NCI-H2081 treated with DMSO at 0.1 percent for 48 hours (cell line): ENCODE results near the gene GRP.

ENCODE experiments used
- DNase-seq: peaks from one replicate; lab custom pipeline; 2025; lab: John Stamatoyannopoulos, UW

Gene GRP

DNA sequence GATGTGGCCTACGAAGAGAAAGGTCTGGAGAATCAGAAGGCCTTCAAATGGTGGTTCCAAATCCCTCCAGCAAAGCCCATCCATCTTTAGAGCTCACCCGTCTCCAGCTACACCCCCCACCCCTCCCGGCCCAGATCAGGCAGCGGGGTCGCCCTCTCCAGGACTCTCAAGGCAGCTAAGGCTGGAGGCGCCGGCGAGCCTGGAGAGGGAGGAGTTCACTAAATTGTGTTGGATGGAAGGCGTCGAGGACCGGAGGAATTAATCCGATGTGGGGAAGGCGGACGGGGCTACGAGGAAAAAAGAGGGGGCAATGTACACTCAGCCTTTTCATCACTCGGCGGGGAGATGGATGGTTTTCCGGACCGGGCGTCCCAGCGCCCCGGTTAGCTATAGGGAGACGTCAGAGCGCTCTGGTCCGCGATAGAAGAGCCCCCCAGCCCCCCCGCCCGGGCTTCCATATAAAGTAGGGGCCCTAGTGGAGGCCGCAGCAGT lies at the start of gene GRP:
GRP (plus strand) TSS at position 487 of the 492 bp plus-strand sequence. CDS start 108 bp downstream, outside the sequence.
- no peak for DNase-seq

DNA sequence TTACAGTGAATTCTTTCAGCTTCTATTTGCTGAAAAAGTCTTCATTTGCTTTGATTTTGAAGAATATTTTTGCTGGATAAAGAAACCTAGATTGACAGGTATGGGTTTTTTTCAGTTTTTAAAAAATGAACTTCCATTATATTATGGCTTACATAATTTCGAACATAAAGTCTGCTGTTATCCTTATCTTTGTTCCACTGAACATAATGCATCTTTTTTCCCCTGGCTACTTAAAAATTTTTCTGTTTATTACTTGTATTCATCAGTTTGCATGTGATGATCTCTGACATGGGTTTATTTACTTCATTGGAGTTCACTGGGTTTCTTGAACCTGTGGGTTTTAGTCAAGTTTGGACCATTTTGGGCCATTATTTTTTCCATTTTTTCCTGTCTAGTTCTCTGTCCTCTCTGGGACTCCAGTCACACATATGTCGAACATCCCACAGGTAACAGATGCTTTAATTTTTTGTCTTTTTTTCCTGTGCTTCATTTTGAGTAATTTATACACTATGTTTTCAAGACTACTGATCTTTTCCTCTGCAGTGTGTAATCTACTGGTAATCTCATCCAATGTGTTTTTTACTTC lies 47.2 kb upstream of the GRP start:
- DNase-seq, result no peak

DNA sequence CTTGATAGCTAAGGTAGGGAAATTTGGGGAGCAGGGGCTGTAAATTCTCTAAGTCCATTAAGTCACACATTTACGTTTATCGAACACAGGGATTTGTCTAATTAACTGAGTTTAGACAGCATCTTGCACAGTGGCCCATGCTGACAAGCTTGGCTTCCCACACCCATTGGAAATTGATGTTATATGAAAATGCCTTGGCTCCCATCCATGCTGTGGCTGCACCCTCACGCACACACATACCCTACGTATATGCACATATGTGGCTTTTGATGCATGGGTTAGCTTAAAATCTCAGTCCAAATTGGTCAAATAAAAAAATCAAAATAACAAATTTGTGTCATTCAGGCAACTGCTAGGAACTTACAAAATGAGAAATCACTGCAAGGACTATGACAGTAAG lies 42.5 kb upstream of the GRP start:
- DNase-seq, result no peak

DNA sequence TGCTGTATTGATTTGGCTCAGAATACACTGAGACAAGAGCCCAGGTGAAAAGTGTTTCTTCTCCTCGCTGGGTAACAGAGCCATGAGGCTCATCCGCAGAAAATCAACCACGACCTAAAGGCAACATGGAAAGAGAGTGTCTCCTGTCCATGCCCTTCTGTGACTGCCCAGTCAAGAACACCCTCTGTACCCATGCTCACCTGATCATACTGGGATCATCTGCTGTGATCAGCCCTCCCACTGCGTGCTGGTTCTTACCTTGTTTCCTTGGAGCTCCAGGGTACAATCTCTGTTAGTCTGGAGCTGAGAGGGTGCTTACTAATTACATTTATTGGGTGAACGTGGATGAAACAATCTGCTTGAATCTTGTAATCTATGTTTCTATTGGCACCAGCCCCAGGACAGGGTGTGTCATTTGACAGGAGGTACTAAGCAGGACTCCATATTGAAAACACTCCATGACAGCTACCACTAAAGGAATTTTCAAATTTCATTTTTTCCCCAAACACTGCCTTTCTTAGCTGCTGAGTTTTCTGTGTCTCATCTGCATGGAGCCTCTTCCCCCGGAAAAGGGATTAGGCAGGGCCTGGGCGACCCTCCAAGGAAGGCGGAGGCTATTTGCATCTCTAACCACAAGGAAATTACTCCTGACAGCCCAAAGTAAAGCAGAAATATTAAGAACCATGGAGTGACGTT lies 39.7 kb upstream of the GRP start:
- no peak for DNase-seq

DNA sequence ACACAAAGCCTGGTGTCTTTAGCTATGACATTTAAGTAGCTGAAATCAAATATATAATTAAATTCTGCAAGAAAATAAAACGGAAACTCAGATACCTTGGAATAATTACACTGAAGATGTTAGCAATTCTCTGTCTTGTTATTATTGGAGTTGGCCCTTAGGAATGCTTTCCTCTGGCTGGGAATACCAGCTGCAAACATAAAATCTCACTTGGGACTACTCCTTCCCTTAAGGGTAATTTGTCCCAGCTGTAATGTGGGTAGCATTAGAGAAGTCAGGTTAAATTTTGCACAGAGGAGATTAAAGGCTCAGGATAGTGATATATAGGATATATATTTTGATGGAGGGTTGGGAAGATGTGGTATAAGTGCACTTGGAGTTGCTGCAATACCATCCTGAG lies 37.3 kb upstream of the GRP start:
- no peak for DNase-seq

DNA sequence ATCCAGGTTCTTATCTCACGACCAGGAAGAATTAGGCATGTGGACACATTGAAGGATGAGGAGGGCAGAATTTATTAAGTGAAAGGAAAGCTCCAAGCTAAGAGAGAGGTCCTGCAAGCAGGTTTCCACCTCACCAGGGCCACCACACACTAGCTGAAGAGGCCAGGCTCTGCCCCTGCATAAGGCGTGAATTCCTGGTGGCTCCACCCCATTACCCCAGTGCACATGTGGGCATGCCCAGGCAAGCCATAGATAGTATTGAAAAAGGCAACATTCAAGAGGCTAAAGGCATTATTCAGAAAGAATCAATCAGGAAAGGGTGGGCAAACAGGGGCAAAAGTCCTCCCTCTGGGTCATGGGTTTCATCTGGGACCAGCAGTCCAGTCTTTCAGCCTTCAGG lies 30.9 kb upstream of the GRP start:
- no peak for DNase-seq

DNA sequence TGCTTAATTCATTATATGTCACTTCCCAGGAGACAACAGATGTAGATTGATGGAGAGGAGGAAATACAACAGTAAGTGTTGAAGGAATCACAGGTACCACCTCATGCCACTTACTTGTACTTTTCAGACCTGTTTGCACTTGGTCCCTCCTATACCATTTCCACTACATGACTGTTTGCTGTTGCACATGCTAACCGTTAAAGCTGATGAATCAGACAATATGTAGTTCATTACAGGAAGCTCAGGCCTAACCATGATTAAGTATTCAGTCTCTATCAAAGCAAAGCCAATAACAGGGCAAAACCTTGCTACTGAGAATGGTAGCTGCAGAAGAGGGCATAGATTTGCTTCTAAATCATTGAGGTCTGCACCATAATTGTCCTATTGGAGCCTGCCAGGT lies 30.2 kb upstream of the GRP start:
- DNase-seq, result no peak

DNA sequence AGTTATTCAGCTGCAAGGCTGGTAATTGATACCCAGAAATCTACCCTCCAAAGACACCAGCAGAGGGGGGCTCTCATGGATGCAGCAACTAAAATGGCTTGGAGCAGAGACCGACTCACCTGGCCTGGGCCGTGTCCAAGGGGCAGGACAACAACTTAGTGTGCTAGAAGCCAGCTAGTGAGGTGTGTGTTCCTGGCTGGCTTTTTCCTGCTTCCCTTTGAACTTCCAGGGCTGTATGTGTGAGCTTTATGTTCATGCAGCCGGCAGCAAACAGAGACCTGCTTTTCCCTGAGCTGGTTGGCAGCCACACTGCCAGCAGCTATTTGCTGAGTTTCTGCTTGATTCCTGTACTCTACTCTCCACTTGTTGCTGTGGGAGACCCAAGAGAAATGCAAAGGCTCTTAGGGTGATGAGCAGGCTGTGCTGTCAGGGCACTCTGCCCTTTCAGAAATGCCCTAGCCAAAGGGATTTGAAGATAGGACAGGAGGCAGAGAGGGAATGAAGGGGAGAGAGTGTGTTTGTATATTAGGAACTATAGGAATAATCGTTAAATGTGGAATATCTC lies 23.7 kb upstream of the GRP start:
- no peak for DNase-seq

DNA sequence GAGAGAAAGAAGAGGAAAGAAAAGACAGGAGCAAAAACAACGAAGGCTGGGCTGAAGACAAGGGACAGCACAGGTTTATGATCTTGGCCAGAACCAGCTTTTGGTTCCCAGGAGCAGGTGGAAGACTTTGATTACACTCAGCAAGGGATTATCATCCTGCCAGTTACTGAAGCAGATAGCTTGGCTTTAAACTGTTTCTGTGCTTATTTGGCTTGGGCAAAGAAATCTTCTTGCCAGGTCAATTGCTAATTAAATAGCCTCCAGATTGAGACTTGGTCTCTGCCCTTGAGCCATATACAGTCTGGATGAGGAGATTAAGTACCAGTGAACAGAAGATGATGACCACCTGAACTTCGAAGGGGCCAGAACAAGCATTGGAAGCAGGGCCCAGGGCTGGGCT lies 22.3 kb upstream of the GRP start:
- no peak for DNase-seq

DNA sequence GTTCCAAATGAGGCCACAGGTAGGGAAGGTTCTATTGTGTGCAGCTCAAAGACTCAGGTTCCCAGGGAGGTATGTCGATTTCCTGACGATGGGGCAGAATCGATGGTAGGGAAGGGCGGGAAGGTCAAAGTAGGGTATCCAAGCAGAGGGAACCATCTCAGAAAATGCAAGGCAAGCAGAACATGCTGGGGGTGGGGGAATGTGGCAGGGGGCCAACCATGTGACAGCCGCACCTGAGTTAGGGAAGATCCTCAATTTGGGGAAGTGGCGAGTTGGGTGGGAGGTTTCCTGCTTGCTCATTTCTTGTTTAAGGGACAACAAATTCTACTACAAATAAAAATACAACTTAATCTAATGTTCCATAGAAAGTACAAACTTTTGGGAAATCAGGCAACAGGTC lies 21.7 kb upstream of the GRP start:
- DNase-seq, result no peak

DNA sequence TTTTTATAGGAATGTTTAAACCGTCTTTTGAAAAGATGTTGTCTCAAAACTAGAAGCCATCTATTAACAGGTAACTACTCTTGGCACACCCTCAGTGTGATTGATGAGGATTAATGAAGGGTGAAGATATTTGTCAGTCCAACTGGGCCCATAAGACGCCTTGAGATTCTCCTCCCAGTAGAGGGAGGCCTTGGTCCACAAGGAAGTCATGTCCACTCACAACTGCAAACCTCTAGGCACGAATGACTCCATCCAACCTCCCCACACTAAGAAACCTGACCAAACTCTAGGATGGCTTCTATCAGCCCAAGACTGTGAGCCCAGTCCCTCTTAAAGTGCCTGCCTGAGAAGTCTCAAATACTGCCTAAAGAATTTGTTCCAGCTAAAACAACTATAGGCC lies 19.2 kb upstream of the GRP start:
- no peak for DNase-seq

DNA sequence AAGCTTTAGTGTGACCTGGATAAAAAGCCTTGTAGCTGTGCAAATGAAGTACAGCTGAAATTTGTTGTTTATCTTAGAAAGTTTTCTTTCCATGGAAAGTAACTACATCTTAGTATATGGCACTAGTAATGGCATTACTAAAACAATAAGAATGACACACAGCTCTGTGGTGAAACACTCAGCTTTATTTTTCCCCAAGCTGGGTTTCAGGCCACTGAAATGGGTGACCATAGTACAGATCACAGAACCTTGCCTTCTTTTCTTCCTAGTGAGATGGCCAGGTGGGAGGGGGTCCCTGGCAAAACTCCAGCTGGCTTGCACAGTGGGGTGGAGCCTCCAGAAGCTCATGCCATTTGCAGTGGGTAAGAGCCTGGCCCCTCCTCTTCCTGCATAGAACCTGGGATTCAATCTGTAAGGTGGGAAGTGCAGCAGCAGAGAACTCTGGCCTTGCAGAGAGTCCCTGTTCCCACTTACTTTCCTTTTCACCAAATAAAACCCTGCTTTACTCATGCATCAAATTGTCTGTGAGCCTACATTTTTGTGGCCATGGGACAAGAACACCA lies 17.6 kb upstream of the GRP start:
- no peak for DNase-seq

DNA sequence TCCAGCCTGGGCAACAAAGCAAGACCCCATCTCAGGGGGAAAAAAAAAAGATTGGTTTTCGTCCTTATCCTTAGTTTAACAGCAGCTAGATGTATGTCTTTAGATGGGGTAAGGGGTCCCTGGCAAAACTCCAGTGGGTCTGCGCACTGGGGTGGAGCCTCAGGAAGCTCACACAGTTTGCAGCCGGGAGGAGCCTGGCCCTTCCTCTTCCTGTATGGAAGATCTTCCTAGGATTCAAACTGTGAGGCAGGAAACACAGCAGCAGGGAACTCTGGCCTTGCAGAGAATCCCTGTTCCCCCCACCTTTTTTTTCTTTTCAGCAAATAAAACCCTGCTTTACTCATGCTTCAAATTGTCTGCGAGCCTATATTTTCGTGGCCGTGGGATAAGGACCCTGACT lies 12.5 kb upstream of the GRP start:
- no peak for DNase-seq

DNA sequence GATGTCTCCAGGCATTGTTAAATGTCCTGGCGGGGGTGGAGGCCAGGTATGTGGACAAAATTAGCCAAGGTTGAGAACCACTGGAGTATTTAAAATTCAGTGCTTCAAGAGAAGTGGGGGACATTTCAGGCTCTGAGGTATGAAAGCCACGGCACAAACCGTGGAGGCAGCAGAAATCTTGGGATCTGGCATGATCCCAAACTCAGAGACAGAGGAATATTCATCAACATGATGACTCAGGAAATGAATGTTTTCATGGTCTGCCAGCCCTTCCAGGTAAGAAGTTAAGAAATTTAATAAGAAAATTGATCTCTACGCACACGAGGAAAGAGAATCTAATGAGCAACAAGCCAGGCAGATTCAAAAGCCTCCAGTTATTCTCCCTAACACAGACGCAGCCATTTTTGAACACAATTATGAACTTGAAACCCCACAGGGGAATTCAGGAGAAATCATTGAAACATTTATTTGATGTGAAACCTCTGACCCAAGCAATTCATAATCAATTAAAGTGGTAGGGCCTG lies 11.3 kb upstream of the GRP start:
- no peak for DNase-seq

DNA sequence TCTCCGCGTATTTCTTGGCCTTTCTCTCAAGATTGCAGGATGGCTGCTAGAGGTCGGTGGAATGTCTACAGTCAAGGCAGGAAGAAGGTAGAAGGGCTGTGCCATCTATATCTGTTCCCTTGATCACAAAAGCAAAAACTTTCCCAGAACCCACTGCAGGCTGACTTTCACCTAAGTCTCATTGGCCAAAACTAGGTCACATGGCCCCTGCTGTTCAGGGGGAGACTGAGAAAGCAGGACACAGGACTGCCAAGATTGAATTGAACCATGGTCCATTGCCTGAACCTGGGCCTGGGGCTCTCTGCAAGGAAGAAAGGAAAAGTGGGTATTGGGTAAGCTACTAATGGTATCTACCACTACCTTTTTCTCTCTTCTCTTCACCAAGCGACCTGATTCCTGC lies 9.7 kb upstream of the GRP start:
- DNase-seq, result no peak

DNA sequence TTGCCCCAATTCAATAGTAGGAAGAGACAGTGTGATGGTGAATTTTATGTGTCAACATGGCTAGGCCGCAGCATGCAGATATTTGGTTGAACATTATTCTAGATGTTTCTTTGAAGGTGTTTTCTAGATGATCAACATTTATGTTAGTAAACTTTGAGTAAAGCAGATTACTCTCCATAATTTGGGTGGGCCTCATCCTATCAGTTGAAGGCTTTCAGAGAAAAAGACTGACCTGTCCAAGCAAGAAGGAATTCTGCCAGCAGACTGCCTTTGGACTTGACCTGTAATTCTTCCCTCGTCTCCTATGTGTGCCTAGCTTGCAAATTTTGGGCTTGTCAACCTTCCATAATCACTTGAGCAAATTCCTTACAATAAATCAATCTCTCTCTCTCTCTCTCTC lies 8.3 kb upstream of the GRP start:
- no peak for DNase-seq

DNA sequence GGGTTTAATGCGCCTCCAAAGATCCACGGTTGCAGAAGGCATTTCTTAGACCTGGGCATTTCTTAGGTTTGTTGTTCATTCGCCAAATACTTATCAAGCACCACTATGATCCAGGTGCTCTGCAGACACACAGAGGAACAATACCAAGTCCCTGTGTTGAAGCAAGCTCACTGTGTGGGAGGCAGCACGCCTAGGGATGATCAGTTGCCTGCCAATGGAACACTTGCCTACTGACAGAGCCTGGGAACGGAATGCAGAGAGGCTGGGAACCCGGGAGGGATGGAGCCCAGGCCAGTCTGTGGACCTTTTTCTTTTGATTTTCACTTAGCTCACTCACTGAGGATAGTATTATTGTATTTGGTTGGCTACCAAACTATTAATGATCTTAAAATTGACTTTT lies 1.9 kb upstream of the GRP start:
- DNase-seq, result no peak

DNA sequence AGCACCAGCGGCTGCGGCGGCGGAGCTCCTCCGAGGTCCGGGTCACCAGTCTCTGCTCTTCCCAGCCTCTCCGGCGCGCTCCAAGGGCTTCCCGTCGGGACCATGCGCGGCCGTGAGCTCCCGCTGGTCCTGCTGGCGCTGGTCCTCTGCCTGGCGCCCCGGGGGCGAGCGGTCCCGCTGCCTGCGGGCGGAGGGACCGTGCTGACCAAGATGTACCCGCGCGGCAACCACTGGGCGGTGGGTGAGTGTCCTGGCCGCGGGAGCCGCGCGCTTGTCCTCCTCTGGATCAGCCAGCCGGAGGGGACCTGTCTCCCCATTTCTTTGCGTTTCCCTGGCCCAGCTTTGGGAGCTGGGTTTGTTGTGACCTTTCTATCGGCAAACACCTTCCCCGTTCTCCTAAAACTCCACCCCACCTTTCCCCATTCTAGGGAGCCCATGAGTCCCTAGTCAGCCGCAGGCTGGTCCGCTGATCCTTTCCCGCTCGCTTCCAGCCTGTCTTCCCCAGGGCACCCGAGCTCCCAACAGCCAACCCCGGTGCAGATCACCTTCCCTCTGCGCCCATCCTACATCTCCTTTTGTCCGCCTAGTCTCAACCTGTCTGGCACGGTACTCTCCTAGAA lies 316 bp downstream of the GRP start:
- no peak for DNase-seq

DNA sequence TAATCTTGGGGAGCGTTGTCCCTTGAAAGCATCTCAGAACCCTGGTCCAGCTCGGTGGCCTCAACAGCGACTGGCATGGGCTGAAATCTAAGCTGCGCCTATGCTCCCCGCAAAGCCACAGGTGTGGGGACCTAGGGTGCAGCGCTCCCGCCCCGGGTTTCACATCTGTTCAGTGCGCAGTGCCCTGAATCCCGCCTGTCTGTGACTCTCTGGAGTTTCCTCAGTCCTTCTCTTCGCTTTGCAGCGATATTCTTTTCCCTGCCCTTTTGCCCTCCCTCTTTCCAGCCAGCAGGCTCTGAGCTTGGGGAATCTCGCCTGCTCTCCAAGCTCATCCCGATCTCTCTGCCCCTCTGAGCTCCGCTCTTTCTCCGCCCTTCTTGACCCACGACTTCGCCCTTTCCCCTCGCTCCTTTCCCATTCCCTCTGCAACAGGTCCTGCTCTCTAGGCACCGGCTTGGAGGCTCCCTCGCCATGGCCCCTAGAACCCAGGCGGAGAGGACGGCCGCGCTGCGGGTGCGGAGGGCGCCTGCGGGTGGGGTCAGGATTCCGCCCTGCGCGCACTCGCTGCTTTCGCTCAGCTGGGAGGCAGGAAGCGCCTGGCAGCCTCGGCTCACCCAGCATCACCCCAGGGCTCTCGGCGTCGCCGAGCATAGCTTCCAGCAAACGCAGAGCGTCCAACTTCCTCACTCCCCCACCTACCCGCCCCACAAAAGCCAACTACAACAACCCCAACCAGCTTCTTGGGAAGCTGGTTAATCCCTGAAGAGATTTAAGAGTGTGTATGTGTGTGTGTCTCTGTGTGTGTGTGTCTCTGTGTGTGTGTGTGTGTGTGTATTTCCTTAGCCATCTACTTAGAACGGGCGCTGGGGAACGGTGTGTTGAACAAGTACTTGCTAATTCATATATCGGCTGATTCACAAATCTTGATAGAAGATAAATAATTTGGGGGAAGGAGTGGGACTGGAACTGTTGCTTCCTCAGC lies 1.1 kb downstream of the GRP start:
- no peak for DNase-seq

DNA sequence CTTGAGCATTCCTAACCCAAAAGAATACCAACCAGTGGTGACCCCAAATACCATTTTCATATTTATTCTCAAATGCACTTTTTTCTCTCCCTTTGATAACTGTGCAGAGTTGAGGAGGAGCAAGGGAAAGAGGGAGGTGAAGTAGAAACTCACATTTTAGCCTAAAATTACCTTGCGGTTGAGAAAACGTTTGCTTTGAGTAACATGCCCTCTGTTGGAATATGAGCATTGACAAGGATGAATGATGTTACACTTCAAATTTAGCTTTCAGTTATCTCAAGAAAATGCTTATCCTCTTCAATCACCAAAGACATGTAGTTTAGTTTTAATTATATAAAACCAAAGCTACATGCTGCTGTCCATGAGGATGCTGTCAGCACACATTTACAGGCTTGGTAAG lies 2.4 kb downstream of the GRP start:
- DNase-seq, result no peak

DNA sequence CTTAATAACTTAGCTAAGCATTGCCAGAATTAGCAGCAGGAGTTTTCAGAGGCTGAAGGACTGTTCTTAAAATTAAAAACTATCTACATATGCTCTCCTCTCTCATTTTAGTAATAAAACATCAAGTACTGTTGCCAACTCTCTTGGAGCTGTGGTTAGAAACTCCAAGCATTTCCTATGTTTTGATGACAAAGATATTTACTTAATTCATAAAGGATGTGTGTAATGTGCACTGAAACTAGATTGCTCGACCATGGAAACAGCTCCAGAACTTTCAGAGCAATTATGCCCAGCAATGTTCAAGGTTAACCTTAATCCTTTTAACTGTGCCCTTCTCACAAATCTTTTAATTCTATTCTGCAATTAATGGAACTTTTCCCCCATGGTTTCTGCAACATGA lies 8.4 kb downstream of the GRP start:
- no peak for DNase-seq

DNA sequence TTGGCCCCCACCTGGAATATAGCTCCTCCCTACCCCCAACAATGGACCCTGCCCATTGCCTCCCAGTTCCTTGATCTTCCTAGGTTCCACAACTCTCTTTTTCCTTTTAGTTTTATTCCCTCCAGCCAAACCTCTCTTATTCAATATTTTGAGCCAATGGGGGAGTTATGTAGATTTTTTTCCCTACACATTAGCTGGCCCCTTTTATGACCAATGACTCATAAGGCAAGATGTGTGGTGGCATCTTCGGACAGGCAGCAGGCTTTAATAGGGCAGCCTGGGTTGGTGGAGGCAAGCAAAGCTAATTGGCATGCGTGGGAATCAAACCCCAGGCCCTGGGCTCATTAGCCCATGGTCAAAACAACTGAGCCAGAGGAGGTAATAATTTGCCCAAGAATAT lies 9.2 kb downstream of the GRP start:
- DNase-seq, result no peak
